ENCODE data around the gene PRR11.

DNA sequence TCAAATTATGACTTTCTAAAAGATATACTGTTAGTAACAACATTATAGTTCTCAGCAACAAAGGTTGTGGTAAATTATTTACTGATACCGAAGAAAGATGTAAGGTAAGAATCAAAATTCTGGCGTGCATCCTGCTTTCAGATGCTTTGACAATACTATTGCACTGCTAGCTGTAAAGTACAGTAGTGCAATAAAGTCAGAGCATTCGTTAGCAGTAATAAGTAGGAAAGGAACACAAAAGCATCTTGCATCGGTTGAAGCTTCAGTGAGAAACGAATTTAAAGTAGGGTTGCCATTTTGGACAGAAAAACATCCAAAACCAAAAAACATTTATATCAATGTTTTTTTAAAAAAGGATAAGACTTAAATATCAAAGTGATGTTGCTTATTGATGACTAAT lies 4.5 kb upstream of the PRR11 start:
- TF ChIP-seq, protein P1, sequence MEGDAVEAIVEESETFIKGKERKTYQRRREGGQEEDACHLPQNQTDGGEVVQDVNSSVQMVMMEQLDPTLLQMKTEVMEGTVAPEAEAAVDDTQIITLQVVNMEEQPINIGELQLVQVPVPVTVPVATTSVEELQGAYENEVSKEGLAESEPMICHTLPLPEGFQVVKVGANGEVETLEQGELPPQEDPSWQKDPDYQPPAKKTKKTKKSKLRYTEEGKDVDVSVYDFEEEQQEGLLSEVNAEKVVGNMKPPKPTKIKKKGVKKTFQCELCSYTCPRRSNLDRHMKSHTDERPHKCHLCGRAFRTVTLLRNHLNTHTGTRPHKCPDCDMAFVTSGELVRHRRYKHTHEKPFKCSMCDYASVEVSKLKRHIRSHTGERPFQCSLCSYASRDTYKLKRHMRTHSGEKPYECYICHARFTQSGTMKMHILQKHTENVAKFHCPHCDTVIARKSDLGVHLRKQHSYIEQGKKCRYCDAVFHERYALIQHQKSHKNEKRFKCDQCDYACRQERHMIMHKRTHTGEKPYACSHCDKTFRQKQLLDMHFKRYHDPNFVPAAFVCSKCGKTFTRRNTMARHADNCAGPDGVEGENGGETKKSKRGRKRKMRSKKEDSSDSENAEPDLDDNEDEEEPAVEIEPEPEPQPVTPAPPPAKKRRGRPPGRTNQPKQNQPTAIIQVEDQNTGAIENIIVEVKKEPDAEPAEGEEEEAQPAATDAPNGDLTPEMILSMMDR (conservative IDR thresholded peaks at IDR 0.05; ENCODE audit: low read length): no peak
- no peak for TF ChIP-seq EZH2phosphoT487 (IDR thresholded peaks at IDR 0.05; ENCODE audit: borderline replicate concordance)

All from Loucy (cell line).